GM12878 (cell line): ENCODE measurements around the gene MILR1. TPM values are rescaled to one million over a fixed set of nuclear protein-coding genes. Genes with fewer than 3 reads are reported as not detected.

ENCODE experiments used
- BACH1 ChIP-seq: fragments of 450-650 bp; IDR thresholded peaks from 2 replicates; pipeline ENCODE4 v1.6.1; 2017; ENCODE audit warnings: mild to moderate bottlenecking, borderline replicate concordance
- BMI1 ChIP-seq: fragments of 450-650 bp; IDR thresholded peaks from 2 replicates; pipeline ENCODE4 v1.6.1; 2016; ENCODE audit warnings: mild to moderate bottlenecking, moderate library complexity, borderline replicate concordance
- CBX5 ChIP-seq: sonication (generic); IDR thresholded peaks from 2 replicates; pipeline ENCODE4 v1.6.1; 2016; ENCODE audit warnings: low read depth, moderate library complexity, mild to moderate bottlenecking, inconsistent platforms
- E2F4 ChIP-seq: IDR thresholded peaks from 2 replicates; pipeline ENCODE4 v1.6.1; 2012; ENCODE audit warnings: low read depth, low read length, improper control_type of control experiment
- HDAC2 ChIP-seq: fragments of 200-600 bp; sonication (generic); IDR thresholded peaks from 2 replicates; pipeline ENCODE4 v1.6.1; 2017
- KDM1A ChIP-seq: fragments of 200-600 bp; sonication (generic); IDR thresholded peaks from 2 replicates; pipeline ENCODE4 v1.6.1; 2016; ENCODE audit warnings: borderline replicate concordance
- NFYA ChIP-seq: IDR thresholded peaks from 2 replicates; pipeline ENCODE4 v1.6.1; 2011; ENCODE audit warnings: low read depth, mild to moderate bottlenecking, low read length, improper control_type of control experiment, borderline replicate concordance
- POLR2AphosphoS5 ChIP-seq: IDR thresholded peaks from 2 replicates; pipeline ENCODE4 v1.6.1; 2011; ENCODE audit warnings: mild to moderate bottlenecking, low read length, inconsistent platforms
- SMC3 ChIP-seq: IDR thresholded peaks from 2 replicates; pipeline ENCODE4 v1.6.1; 2011; ENCODE audit warnings: low read length, improper control_type of control experiment, borderline replicate concordance
- WRNIP1 ChIP-seq: IDR thresholded peaks from 2 replicates; pipeline ENCODE4 v1.6.1; 2011; ENCODE audit warnings: low read depth, low read length, improper control_type of control experiment, borderline replicate concordance
- YY1 ChIP-seq: IDR thresholded peaks from 2 replicates; pipeline ENCODE4 v1.6.1; 2011; ENCODE audit warnings: low read depth, mild to moderate bottlenecking, low read length
- ZBTB4 ChIP-seq: fragments of 450-650 bp; formaldehyde crosslinking; IDR thresholded peaks from 2 replicates; pipeline ENCODE4 v1.4.0; 2022; ENCODE audit warnings: mild to moderate bottlenecking, moderate library complexity
- ZNF687 ChIP-seq: fragments of 450-650 bp; IDR thresholded peaks from 2 replicates; pipeline ENCODE4 v1.6.1; 2017; ENCODE audit warnings: mild to moderate bottlenecking, moderate library complexity
- polyA plus RNA-seq, 11 experiments: library from polyadenylated mRNA; depleted of rRNA in 4 of 11; unstranded in 6 of 11; stranded (reverse) in 5 of 11; fragments of >200 nt; fragmentation: Nextera tagmentation in 4 of 11; fragmentation: Illumina TruSeq in 1 of 11; extraction: Ambion mirVana in 4 of 11; extraction: Trizol in 1 of 11; gene quantifications; 1 replicate in 1 of 11; 2 replicates in 10 of 11; pipeline versions ENCODE4 v1.2.1 to v1.2.3, GENCODE V29; 2011 to 2016; ENCODE audit warnings: inconsistent platforms in 2 of 11, missing spikeins in 2 of 11, low read depth in 1 of 11
- total RNA-seq, 4 experiments: library from RNA; depleted of rRNA in 3 of 4; stranded (reverse); fragments of >200 nt in 3 of 4; fragmentation: Illumina TruSeq in 1 of 4; extraction: Trizol in 1 of 4; gene quantifications; 2 replicates each; pipeline versions ENCODE4 v1.2.1 to v1.2.3, GENCODE V29; 2013 to 2021

The MILR1 gene
- total and polyA plus RNA-seq, 10 of the 15 experiments (the other 5 are each of a cell fraction or from before 2014, with no cell fraction given) = 2.0 to 47.2 (median 17.2) TPM

- no peak for TF ChIP-seq ZNF687
- no peak for TF ChIP-seq BMI1
- TF ChIP-seq E2F4 = no peak
- TF ChIP-seq CBX5 = no peak
- TF ChIP-seq KDM1A = no peak
- no peak for TF ChIP-seq WRNIP1
- no peak for TF ChIP-seq ZBTB4 (CRISPR knock-in tag)
- TF ChIP-seq HDAC2 = no peak
- TF ChIP-seq NFYA = no peak
- no peak for TF ChIP-seq BACH1
- TF ChIP-seq YY1 = no peak
- no peak for TF ChIP-seq SMC3
- no peak for TF ChIP-seq POLR2AphosphoS5
Observed at GRCh38 chr17:64488301-64488700, 39.4 kb downstream of the MILR1 start (continued).
